OCI-LY1 (cell line): ENCODE results near the gene PTPRD.

Experiments
- H2AFZ ChIP-seq: fragments of 200-600 bp; sonication (generic), shearing (Covaris generic); 2 replicates; pipeline ENCODE4 v1.6.0; 2014; ENCODE audit warnings: antibody characterized with exemption, mild to moderate bottlenecking, low read length
- H3F3A ChIP-seq: fragments of 200-600 bp; sonication (generic), shearing (Covaris generic); 2 replicates; pipeline ENCODE4 v1.6.0; 2014; ENCODE audit warnings: mild to moderate bottlenecking, antibody characterized with exemption, low read length, moderate library complexity; ENCODE audit not compliant: insufficient read depth
- H3K27ac ChIP-seq: fragments of 200-600 bp; sonication (generic); 2 replicates; pipeline ENCODE4 v1.5.1; 2014; ENCODE audit warnings: low read length, mixed run types, mild to moderate bottlenecking, low read depth; ENCODE audit not compliant: poor library complexity, severe bottlenecking
- H3K27me3 ChIP-seq: fragments of 200-600 bp; sonication (generic); 2 replicates; pipeline ENCODE4 v1.6.0; 2014; ENCODE audit warnings: antibody characterized with exemption, mild to moderate bottlenecking, low read length, moderate library complexity; ENCODE audit not compliant: insufficient read depth
- H3K36me3 ChIP-seq: fragments of 200-600 bp; sonication (generic); 2 replicates; pipeline ENCODE4 v1.6.1; 2014; ENCODE audit warnings: mild to moderate bottlenecking, antibody characterized with exemption, low read length, moderate library complexity, mixed read lengths; ENCODE audit not compliant: insufficient read depth
- H3K4me1 ChIP-seq: fragments of 200-600 bp; sonication (generic); 2 replicates; pipeline ENCODE4 v1.5.1; 2014; ENCODE audit warnings: mild to moderate bottlenecking, low read length, moderate library complexity; ENCODE audit not compliant: insufficient read depth, severe bottlenecking
- H3K4me2 ChIP-seq: fragments of 200-600 bp; sonication (generic), shearing (Covaris generic); 2 replicates; pipeline ENCODE4 v1.6.1; 2014; ENCODE audit warnings: low read length
- H3K4me3 ChIP-seq: fragments of 200-600 bp; sonication (generic); 2 replicates; pipeline ENCODE4 v1.5.1; 2014; ENCODE audit warnings: low read length, low read depth, mild to moderate bottlenecking, mixed read lengths; ENCODE audit not compliant: poor library complexity, severe bottlenecking
- H3K79me2 ChIP-seq: fragments of 200-600 bp; shearing (Covaris generic); 2 replicates; pipeline ENCODE4 v1.6.1; 2016; ENCODE audit warnings: mixed run types, low read length, mixed read lengths; ENCODE audit not compliant: insufficient read depth
- H3K9ac ChIP-seq: fragments of 200-600 bp; sonication (generic), shearing (Covaris generic); 2 replicates; pipeline ENCODE4 v1.6.1; 2014; ENCODE audit warnings: mild to moderate bottlenecking, low read length, mixed read lengths
- H3K9me2 ChIP-seq: fragments of 200-600 bp; sonication (generic), shearing (Covaris generic); 2 replicates; pipeline ENCODE4 v1.6.1; 2014; ENCODE audit warnings: low read depth, mild to moderate bottlenecking, low read length, mixed read lengths
- H3K9me3 ChIP-seq: fragments of 200-600 bp; shearing (Covaris generic); 2 replicates; pipeline ENCODE4 v1.6.1; 2014; ENCODE audit warnings: low read length, mixed read lengths
- H4K20me1 ChIP-seq: fragments of 200-600 bp; sonication (generic), shearing (Covaris generic); 2 replicates; pipeline ENCODE4 v1.6.0; 2016; ENCODE audit warnings: mild to moderate bottlenecking, low read length; ENCODE audit not compliant: insufficient read depth
- EZH2 ChIP-seq: fragments of 200-600 bp; sonication (generic), shearing (Covaris generic); IDR thresholded peaks from 2 replicates; pipeline ENCODE4 v1.8.0; 2017; ENCODE audit warnings: borderline replicate concordance, mixed run types, mild to moderate bottlenecking, antibody characterized with exemption, low read length, moderate library complexity, mixed read lengths
- TF ChIP-seq, protein P1 (sequence below): fragments of 200-600 bp; sonication (generic), shearing (Covaris generic); IDR thresholded peaks from 2 replicates; pipeline ENCODE4 v1.5.1; 2017; ENCODE audit warnings: mild to moderate bottlenecking, antibody characterized with exemption, low read length, moderate library complexity, mixed read lengths

Gene PTPRD

DNA sequence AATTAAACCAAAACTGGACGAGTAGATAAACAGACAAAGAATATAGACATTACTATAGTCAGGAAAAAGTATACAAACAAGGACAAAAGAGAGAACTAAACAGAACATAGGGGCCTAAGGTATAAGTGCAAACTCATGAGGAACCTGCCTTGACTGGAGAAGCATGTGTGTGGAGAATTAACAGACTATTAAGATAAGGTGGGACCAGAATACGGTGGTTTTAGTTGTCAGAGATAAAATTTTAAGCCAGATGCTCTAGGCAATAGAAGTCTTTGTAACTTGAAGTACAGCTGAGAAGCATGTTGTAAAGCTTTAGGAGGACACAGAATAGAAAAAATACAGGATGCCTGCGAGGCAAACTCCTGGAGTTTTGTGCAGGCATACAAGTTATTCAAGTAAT lies 707.1 kb downstream of the PTPRD start:
- H3K27me3 ChIP-seq = no peaks in the 10 kb centered on the region
- no peaks in the 10 kb centered on the region for H3F3A ChIP-seq
- no peak overlapping the region for H3K4me2 ChIP-seq
- H3K4me3 ChIP-seq = no peak overlapping the region
- no peak overlapping the region for H3K9ac ChIP-seq
- 0 out of 2 replicates have a peak overlapping the region, but pooled peaks have one; percentile 16 for H2AFZ ChIP-seq
- no peaks in the 10 kb centered on the region for H3K36me3 ChIP-seq
- no peaks in the 10 kb centered on the region for H4K20me1 ChIP-seq
- no peaks in the 10 kb centered on the region for H3K9me2 ChIP-seq
- no peaks in the 10 kb centered on the region for H3K79me2 ChIP-seq
- H3K4me1 ChIP-seq = peaks cover 34% of the 10 kb centered on the region
- no peak for TF ChIP-seq EZH2
- TF ChIP-seq, protein P1, sequence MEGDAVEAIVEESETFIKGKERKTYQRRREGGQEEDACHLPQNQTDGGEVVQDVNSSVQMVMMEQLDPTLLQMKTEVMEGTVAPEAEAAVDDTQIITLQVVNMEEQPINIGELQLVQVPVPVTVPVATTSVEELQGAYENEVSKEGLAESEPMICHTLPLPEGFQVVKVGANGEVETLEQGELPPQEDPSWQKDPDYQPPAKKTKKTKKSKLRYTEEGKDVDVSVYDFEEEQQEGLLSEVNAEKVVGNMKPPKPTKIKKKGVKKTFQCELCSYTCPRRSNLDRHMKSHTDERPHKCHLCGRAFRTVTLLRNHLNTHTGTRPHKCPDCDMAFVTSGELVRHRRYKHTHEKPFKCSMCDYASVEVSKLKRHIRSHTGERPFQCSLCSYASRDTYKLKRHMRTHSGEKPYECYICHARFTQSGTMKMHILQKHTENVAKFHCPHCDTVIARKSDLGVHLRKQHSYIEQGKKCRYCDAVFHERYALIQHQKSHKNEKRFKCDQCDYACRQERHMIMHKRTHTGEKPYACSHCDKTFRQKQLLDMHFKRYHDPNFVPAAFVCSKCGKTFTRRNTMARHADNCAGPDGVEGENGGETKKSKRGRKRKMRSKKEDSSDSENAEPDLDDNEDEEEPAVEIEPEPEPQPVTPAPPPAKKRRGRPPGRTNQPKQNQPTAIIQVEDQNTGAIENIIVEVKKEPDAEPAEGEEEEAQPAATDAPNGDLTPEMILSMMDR = no peak
- H3K27ac ChIP-seq = peak overlapping the region; percentile 27
- no peaks in the 10 kb centered on the region for H3K9me3 ChIP-seq

DNA sequence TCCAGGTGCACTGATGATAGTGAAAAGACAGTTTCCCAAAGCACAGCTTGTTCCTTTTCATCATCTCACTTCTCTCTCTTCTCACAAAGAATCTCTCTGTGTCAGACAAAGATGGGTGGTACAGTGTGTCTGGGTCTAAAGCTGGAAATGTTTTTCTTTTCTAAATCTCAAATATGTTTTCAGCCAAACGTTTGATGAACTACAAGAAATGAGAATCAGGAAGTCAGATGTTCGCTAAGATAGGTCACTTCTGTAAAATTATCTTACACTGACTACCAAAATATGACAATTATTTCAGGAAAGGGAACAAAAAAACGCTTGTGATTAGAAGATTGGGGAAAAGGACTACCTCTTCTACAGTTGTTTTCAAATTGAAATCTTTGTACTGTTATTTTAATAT lies 708.8 kb downstream of the PTPRD start:
- Histone ChIP-seq H3K4me3 (no peak overlapping the region), H3K79me2 (no peaks in the 10 kb centered on the region), H3K27ac (peak overlapping the region; percentile 72), H3K4me1 (peaks cover 34% of the 10 kb centered on the region), H3K27me3 (no peaks in the 10 kb centered on the region), H3K9me2 (no peaks in the 10 kb centered on the region), H3F3A (no peaks in the 10 kb centered on the region), H3K9ac (peak overlapping the region; percentile 22; the same call in 1 of the 2 replicates), H3K4me2 (peak overlapping the region; percentile 44), H2AFZ (peak overlapping the region; percentile 95), H3K9me3 (no peaks in the 10 kb centered on the region), H4K20me1 (no peaks in the 10 kb centered on the region), H3K36me3 (no peaks in the 10 kb centered on the region)
- TF ChIP-seq, protein P1 = no peak
- no peak for TF ChIP-seq EZH2

DNA sequence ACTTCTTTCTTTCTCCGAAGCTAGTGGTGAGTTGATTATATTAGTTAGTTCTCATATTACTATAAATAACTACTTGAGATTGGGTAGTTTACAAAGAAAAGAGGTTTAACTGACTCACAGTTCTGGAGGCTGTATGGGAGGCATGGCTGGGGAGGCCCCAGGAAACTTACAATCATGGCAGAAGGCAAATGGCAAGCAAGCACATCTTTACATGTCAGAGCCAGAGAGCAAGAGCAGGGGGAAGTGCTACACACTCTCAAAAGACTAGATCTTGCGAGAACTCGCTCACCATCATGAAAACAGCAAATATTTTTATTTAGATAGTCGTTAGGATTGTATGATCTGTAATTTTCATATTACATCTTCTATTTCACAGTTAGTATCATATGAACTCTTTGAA lies 711.2 kb downstream of the PTPRD start:
- Histone ChIP-seq H3K4me3 (peak overlapping the region; percentile 41), H3K79me2 (no peaks in the 10 kb centered on the region), H3K4me2 (peak overlapping the region; percentile 61), H4K20me1 (no peaks in the 10 kb centered on the region), H3K4me1 (peaks cover 34% of the 10 kb centered on the region), H2AFZ (peak overlapping the region; percentile 92), H3F3A (no peaks in the 10 kb centered on the region), H3K9me2 (no peaks in the 10 kb centered on the region), H3K9ac (peak overlapping the region; percentile 33; the same call in 1 of the 2 replicates), H3K9me3 (no peaks in the 10 kb centered on the region), H3K36me3 (no peaks in the 10 kb centered on the region), H3K27ac (peak overlapping the region; percentile 72), H3K27me3 (no peaks in the 10 kb centered on the region)
- TF ChIP-seq, protein P1 = no peak
- no peak for TF ChIP-seq EZH2
